ENCODE measurements around the gene DMBX1.

The DMBX1 gene

GRCh38 chr1:46481961-46482360 is 7.7 kb upstream of the DMBX1 start:
- TF ChIP-seq, protein P1, sequence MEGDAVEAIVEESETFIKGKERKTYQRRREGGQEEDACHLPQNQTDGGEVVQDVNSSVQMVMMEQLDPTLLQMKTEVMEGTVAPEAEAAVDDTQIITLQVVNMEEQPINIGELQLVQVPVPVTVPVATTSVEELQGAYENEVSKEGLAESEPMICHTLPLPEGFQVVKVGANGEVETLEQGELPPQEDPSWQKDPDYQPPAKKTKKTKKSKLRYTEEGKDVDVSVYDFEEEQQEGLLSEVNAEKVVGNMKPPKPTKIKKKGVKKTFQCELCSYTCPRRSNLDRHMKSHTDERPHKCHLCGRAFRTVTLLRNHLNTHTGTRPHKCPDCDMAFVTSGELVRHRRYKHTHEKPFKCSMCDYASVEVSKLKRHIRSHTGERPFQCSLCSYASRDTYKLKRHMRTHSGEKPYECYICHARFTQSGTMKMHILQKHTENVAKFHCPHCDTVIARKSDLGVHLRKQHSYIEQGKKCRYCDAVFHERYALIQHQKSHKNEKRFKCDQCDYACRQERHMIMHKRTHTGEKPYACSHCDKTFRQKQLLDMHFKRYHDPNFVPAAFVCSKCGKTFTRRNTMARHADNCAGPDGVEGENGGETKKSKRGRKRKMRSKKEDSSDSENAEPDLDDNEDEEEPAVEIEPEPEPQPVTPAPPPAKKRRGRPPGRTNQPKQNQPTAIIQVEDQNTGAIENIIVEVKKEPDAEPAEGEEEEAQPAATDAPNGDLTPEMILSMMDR (conservative IDR thresholded peaks at IDR 0.05; ENCODE audit: control insufficient read depth, insufficient read depth, low read depth, low read length) = no peak
- DNase-seq (ENCODE audit: low read depth) = no peak
- no peak overlapping the region for H3K4me3 ChIP-seq (ENCODE audit: control insufficient read depth, low read depth, low read length)

GRCh38 chr1:46483589-46483988 is 6.0 kb upstream of the DMBX1 start:
- TF ChIP-seq, protein P1 (conservative IDR thresholded peaks at IDR 0.05; ENCODE audit: control insufficient read depth, insufficient read depth, low read depth, low read length) = no peak
- no peak overlapping the region for H3K4me3 ChIP-seq (ENCODE audit: control insufficient read depth, low read depth, low read length)
- DNase-seq (ENCODE audit: low read depth) = no peak

- TF ChIP-seq, protein P1 (conservative IDR thresholded peaks at IDR 0.05; ENCODE audit: control insufficient read depth, insufficient read depth, low read depth, low read length) = no peak
- no peak for DNase-seq (ENCODE audit: low read depth)
- no peak overlapping the region for H3K4me3 ChIP-seq (ENCODE audit: control insufficient read depth, low read depth, low read length)
These were observed 4.7 kb upstream of the DMBX1 start for GRCh38 chr1:46484783-46485490.

- TF ChIP-seq, protein P1 (conservative IDR thresholded peaks at IDR 0.05; ENCODE audit: control insufficient read depth, insufficient read depth, low read depth, low read length) = no peak
- no peak for DNase-seq (ENCODE audit: low read depth)
- H3K4me3 ChIP-seq (ENCODE audit: control insufficient read depth, low read depth, low read length) = no peak overlapping the region
These were observed 3.8 kb upstream of the DMBX1 start for GRCh38 chr1:46485564-46486431.

DNA sequence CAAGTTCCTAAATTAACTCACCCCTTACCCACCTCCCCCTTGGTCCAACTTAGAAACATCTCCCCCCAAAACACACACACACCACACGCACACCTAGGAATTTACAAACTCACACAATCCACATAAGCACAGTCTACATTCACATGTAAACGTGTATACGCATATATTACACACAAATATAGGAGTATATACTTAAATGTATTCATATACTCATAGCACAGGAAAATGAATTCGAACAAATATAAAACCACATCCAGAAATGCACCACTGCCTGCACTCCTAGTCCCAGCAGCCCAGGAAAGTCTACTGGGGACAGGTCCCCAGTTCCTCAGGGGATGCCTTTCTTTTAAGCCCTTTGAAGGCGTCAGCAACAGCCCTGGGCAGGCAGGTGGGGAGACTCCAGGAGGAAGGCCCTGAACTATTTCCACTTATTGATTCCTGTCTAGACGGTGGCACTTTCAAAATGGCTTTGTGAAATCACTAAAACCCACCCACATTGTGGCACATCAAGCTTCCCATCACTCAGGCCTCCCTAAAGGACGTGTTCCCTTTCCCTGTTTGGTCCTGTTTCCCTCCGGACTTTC is 3.1 kb upstream of the DMBX1 start:
- H3K4me3 ChIP-seq (ENCODE audit: control insufficient read depth, low read depth, low read length) = no peak overlapping the region
- DNase-seq (ENCODE audit: low read depth) = no peak
- TF ChIP-seq, protein P1 (conservative IDR thresholded peaks at IDR 0.05; ENCODE audit: control insufficient read depth, insufficient read depth, low read depth, low read length) = no peak

DNA sequence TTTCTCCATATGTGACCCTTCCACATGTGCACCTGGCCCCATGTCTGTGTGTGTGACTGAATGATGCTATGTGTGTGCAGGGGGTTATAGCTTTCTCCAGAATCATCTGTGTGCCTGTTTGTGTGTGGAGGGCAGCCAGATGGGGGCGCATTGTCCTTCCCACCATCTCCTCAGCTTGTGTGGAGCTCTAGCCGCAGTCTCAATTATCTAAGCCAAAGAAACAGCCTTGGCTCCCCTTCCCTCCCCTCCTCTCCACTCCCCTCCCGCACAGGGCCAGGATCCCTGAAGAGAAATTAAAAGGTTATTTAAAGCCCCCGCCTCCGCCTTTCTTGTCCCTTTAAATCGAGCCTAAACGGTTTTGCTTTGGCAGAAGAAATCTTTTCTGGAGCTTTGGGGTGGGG is 1.8 kb upstream of the DMBX1 start:
- peak; percentile 18 for DNase-seq (ENCODE audit: low read depth)
- H3K4me3 ChIP-seq (ENCODE audit: control insufficient read depth, low read depth, low read length) = no peak overlapping the region
- TF ChIP-seq, protein P1 (conservative IDR thresholded peaks at IDR 0.05; ENCODE audit: control insufficient read depth, insufficient read depth, low read depth, low read length) = no peak

All from fibroblast of mammary gland (primary cell).